Brain microvascular endothelial cell (primary cell): Measurements from ENCODE around the gene GDPD5.

Experiments
- DNase-seq: peaks from one replicate; pipeline ENCODE4 v3.0.0-alpha.2; 2020
- H3K27ac ChIP-seq: fragments of 250-450 bp; sonication (Bioruptor Pico); 2 replicates; pipeline ENCODE4 v1.5.1; 2020; ENCODE audit warnings: mild to moderate bottlenecking, moderate library complexity
- H3K27me3 ChIP-seq: fragments of 250-450 bp; sonication (Bioruptor Pico); replicated peaks from 2 replicates; pipeline ENCODE4 v1.5.1; 2020; ENCODE audit warnings: mild to moderate bottlenecking
- H3K36me3 ChIP-seq: fragments of 250-450 bp; sonication (Bioruptor Pico); replicated peaks from 2 replicates; pipeline ENCODE4 v1.5.1; 2020; ENCODE audit warnings: mild to moderate bottlenecking
- H3K4me3 ChIP-seq: 2 replicates; pipeline ENCODE4 v1.5.1; 2011; ENCODE audit warnings: low read depth, mild to moderate bottlenecking, control low read depth, low read length, moderate library complexity
- CTCF ChIP-seq: IDR thresholded peaks from 2 replicates; pipeline ENCODE4 v1.5.1; 2011; ENCODE audit warnings: low read depth, mild to moderate bottlenecking, moderate library complexity, low read length, control low read depth, inconsistent platforms; ENCODE audit errors: missing control alignments
- in situ Hi-C: cut with HindIII; loops from 2 replicates; pipeline ENCODE4 v1.10.0; 2017; ENCODE audit warnings: low sequenced_read_pairs, low pct_ligation_motif_present

The GDPD5 gene

GRCh38 chr11:75534259-75535069, 8.7 kb upstream of the GDPD5 start:
- Histone ChIP-seq H3K27ac (no peak overlapping the region), H3K27me3 (no peaks in the 10 kb centered on the region), H3K4me3 (no peak overlapping the region), H3K36me3 (no peaks in the 10 kb centered on the region)
- in situ Hi-C loops, result no loop called here
- no peak for DNase-seq
- TF ChIP-seq CTCF, result no peak

- no peak overlapping the region for H3K27ac ChIP-seq
- in situ Hi-C loops, result no loop called here
- H3K27me3 ChIP-seq, result no peaks in the 10 kb centered on the region
- no peak for DNase-seq
- no peak for TF ChIP-seq CTCF
- H3K4me3 ChIP-seq, result no peak overlapping the region
- H3K36me3 ChIP-seq, result no peaks in the 10 kb centered on the region
These were observed 8.1 kb upstream of the GDPD5 start for GRCh38 chr11:75533896-75534258.

- in situ Hi-C loops, result no loop called here
- Histone ChIP-seq H3K4me3 (no peak overlapping the region), H3K27ac (no peak overlapping the region), H3K27me3 (no peaks in the 10 kb centered on the region), H3K36me3 (no peaks in the 10 kb centered on the region)
- TF ChIP-seq CTCF, result peak; percentile 91
- peak; percentile 47 for DNase-seq
These were observed 6.7 kb upstream of the GDPD5 start for GRCh38 chr11:75532200-75533048.

- no peak overlapping the region for H3K27ac ChIP-seq
- H3K27me3 ChIP-seq, result no peaks in the 10 kb centered on the region
- H3K36me3 ChIP-seq, result no peaks in the 10 kb centered on the region
- no peak overlapping the region for H3K4me3 ChIP-seq
- no peak for TF ChIP-seq CTCF
- DNase-seq, result no peak
- in situ Hi-C loops, result no loop called here
These were observed 5.6 kb upstream of the GDPD5 start for GRCh38 chr11:75531325-75531724.

- no peak for DNase-seq
- TF ChIP-seq CTCF, result no peak
- Histone ChIP-seq H3K4me3 (no peak overlapping the region), H3K36me3 (no peaks in the 10 kb centered on the region), H3K27me3 (no peaks in the 10 kb centered on the region), H3K27ac (no peak overlapping the region)
- in situ Hi-C loops, result no loop called here
These were observed 4.8 kb upstream of the GDPD5 start for GRCh38 chr11:75530577-75530976.
